ENCODE data around the gene SLC4A7. TPM values are rescaled to one million over a fixed set of nuclear protein-coding genes. Genes with fewer than 3 reads are reported as not detected.

Gene SLC4A7
- total RNA-seq = 81.7 and 137 TPM in 2 replicates

DNA sequence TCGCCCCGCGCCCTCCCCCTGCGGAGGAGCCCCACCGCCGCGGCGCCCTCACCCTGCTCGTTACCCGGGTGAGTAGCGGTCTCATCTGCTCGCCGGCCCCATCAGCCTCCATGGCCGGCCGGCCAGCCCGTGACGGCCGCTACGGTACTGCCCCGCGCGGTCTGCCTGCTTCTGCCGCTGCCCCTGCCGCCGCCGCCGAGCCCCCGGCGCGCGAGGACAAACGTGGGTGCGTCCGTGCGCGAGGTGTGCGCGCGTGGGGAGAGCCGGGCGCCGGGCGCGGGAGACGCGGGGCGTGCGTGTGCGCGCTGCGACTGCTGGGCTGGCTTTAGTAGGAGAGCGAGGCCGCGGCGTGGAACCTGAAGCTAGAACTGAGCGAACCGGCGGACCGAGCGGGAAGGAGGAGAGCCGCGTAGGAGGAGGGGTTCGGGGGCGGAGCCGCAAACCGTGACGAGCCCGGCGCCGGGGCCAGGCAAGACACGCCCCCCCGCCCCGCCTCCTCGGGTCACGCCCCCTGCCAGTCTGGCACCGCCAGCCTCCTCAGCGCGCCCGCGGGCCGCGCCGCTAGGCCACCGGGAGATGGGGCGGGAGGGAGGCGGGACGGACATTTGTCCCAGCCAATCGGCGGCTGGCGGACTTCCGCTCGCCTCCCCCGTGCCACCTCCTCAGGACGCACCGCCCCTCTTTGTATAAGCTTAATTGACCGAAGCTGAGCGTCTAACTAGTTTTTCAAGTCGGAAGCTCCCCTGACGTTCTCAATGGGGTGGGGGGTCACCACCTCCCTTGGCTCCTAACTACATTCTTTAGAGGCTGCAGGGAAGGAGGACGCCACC is at the start of gene SLC4A7:
SLC4A7 (minus strand) TSS at position 370 of the 830 bp plus-strand sequence; CDS start at position 112, 258 bp downstream.

GRCh38 chr3:27368831-27369607 is 115.2 kb downstream of the SLC4A7 start, which contains the start of gene NEK10:
Gene NEK10 (minus strand): TSS chr3:27369383. CDS start chr3:27352882, 16,501 bp downstream.

Other genes with a start within 250 kb of the SLC4A7 start
- gene NEK10, start 115.0 kb downstream of the SLC4A7 start, total RNA-seq = 2.7 and 3.8 TPM in 2 replicates
- not detected in 2 replicates for gene EOMES, start 237.9 kb upstream of the SLC4A7 start, total RNA-seq

All from smooth muscle cell of the umbilical artery (primary cell).